T1000 (cell line): ENCODE data around the gene MAP3K19.

Experiments
- DNase-seq: peaks from one replicate; lab custom pipeline; 2025; ENCODE audit warnings: mixed read lengths; lab: John Stamatoyannopoulos, UW

The MAP3K19 gene

GRCh38 chr2:134932864-134933526 is 114.3 kb downstream of the MAP3K19 start:
- no peak for DNase-seq

- no peak for DNase-seq
Measured at GRCh38 chr2:134927195-134927594, 120.1 kb downstream of the MAP3K19 start.

GRCh38 chr2:134926231-134926931 is 120.9 kb downstream of the MAP3K19 start:
- DNase-seq, result no peak

GRCh38 chr2:134924912-134925311 is 122.3 kb downstream of the MAP3K19 start:
- no peak for DNase-seq

GRCh38 chr2:134919341-134920210 is 127.7 kb downstream of the MAP3K19 start:
- no peak for DNase-seq

GRCh38 chr2:134918526-134919340 is 128.5 kb downstream of the MAP3K19 start, which contains the start of gene CCNT2:
Gene CCNT2 (plus strand): TSS chr2:134918822. CDS start chr2:134918855, 33 bp downstream.
- DNase-seq, result peak; percentile 98

GRCh38 chr2:134917888-134918525 is 129.2 kb downstream of the MAP3K19 start:
- no peak for DNase-seq

- no peak for DNase-seq
Measured at GRCh38 chr2:134917360-134917865, 129.8 kb downstream of the MAP3K19 start.
